HG02852 (cell line): ENCODE data around the gene EGFL7.

Source experiments
- ATAC-seq: cut with Tn5 transposase; IDR thresholded peaks from one replicate; pipeline ENCODE4 v1.9.1; 2021; ENCODE audit warnings: mild to moderate bottlenecking, moderate library complexity; ENCODE audit not compliant: unreplicated experiment

EGFL7 gene

DNA sequence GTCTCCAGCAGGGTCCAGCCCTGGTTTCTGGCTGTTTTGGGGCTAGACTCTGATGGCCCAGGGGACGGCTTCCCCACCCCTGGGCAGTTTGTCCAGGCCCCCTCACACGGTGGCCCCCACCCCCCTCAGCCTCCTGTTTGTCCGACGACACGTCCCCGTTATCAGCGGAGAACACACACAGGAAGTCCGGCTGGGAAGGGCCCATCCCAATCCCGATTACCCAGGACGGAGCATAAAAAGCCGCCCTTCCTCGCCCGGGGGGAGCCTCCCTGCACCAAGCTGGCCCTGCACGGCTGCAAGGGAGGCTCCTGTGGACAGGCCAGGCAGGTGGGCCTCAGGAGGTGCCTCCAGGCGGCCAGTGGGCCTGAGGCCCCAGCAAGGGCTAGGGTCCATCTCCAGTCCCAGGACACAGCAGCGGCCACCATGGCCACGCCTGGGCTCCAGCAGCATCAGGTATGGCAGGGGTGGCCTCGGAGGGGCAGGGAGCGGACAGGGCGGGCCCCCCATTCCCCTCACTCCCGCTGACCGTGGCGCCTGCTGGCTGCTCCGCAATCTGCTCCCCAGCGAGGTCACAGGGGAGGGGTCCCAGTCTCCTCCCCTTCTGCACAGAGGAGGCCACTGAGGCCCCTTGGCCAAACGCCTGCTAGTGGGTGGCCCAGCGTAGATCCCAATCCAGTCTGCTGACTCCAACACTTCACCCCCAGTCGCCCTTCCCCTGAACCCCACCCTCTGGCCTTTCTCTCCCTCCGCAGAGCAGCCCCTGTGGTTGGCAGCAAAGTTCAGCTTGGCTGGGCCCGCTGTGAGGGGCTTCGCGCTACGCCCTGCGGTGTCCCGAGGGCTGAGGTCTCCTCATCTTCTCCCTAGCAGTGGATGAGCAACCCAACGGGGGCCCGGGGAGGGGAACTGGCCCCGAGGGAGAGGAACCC lies at the start of gene EGFL7:
Gene EGFL7, plus strand, starts transcription at position 261 of the 926 bp plus-strand sequence. CDS start 5,367 bp downstream, outside the sequence.
- no peak for ATAC-seq

DNA sequence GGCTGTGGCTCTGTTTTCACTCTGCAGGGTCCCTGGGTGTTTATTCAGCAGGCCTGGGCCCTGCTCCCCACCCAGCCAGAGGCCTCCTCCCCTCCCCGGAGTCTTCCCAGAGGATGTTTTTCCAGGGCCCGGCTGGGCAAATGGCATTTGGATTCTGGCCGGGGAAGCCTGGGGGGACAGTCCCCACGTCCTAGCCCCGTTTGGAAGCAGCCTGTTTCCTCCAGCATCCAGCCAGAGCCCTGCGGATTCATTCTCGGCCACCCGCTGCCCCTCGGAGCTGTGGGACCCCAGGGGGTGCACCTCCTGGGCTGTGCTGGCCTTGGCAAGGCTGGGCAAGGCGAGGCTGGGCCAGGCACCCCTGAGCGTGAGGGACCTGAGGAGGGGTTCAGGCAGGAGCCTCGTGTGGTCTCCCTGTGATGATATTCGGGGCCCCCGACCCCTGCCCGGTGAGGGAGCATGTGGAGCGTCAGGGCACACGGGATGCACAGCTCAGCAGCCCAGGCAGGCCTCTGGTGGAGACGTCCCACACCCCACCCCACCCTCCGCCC lies 48.8 kb upstream of the EGFL7 start:
- no peak for ATAC-seq

DNA sequence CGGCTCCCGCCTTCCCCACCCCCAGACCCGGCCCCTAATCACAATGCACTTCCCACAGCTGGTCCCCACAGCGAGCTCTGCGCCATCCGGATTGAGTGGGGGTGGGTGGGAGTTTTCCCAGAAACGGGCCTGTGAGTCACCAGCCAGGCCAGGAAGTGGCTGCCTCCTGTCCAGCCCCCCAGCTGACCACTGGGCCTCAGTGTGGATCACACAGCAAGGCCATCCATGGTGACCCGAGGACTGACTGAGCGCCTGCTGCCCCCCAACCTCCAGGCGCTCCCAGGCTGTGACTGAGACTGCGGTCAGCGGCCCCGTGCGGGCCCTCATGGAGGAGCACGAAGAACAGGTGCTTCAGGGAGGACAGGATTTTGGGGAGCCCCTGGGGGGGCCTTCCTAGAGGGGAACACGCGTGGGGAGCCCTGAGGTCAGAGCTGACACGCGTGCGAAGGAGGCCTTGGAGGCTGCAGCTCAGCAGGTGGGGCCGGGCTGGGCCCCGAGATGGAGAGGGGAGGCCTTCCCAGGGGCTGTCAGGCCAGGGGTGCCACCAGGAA lies 48.3 kb upstream of the EGFL7 start:
- ATAC-seq = no peak

DNA sequence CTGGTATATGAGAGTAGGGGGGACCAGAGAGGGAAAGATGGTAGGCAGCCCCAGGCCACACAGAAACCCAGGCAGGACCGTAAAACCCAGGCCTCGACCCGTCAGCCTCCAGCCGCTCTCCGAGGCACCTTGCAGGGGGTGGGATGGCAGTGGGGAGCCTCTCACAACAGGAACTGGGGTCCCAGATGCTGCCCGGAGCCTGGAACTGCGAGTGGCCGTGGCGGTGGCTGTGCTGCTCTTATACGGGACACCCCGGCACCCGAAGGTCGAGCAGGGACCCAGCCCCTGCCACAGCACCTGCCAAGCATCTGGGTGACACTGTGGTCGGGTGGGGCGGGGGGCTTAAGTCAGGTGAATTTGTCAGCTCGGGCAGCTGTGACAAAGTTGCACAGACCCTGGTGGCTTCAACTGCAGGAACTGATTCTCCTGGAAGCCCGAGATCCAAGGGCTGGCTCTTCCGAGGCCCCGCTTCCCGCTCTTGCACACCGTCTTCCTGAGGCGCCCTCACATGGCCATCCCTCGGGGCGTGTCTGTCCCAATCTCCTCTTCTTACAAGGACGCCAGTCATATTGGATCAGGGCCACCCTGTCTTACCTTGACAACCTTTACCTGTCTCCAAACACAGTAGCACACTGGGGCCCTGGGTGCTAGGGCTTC lies 47.6 kb upstream of the EGFL7 start:
- no peak for ATAC-seq

DNA sequence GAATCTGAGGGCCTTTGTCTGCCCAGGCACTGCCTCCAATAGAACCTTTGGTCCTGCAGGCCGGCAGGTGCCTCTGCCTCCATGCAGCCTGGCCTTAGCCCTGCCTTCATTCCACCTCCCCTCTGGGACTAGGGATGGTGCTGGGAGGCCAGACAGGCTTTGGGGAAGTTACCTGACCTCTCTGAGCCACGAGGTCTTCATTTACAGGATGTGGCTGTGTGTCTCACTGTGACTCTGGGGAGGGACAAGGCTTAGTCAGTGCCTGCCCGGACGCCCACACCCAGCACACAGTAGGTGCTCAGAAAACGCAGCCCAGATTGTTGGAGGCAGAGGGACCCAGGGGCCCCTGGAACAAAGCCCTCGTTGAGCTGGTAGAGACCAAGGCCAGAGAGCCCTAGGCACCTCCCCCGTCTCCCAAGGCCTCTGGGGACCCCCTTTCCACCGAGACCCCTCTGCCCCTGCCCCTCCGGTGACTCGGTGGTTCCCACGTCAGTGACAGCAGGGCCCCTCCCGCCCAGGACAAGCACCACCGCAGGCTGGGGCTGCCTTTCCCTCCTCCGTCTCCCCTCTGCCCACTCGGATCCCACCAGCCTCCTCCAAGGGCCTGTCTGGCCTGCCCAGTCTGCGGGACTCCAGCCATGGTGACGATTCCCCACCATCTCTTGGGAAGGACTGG lies 46.9 kb upstream of the EGFL7 start:
- no peak for ATAC-seq

DNA sequence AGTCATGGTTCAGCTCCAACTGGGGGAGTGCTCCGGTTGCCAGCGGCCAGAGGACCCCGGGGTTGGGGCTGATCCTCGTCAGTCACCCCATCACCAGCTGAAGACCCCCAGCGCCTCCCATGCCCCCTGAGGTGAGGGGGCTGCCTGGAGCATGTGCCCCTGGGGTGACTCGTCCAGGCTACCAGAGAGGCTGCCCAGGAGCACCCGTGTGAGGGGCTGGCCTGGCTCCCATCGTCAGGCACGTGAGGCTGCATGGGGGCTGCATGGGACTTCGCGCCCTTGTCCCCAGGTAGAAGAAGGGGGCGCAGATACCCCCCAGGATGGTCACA lies 46.4 kb upstream of the EGFL7 start:
- no peak for ATAC-seq

DNA sequence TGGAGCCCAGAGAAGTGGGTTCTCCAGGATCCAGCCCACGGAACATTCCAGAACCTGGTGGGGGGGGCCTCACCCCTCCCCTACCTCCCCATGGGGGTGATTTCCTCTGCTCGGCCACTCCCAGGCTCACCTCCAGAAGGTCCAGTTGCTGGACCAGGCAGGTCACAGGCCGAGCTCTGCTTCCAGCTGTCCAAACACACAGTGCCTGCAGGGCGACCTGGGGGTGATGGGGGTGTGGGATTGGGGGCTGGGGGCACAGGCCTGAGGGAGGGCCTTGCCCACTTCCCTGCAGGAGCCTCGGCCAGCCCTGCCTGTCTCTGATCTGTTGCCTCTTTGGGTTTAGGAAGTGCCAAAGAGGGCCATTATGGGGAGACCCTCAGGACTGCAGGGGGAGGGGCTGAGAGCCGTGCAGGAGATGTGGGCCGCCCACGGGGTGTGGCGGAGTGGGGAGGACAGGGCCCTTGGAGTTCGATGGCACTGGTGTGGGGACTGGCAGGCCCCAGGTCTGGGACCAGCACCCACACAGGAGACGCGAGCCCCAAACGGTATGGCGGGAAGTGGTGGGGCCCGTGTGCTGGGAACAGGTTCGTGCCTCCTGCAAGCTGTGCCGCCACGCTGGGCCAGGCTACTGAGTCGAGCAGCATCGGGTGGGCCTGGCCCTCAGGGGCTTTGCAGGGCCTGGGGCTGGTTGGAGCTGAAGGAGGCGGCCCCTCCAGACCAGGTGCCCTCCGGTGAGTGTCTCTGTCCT lies 45.6 kb upstream of the EGFL7 start:
- ATAC-seq = no peak

DNA sequence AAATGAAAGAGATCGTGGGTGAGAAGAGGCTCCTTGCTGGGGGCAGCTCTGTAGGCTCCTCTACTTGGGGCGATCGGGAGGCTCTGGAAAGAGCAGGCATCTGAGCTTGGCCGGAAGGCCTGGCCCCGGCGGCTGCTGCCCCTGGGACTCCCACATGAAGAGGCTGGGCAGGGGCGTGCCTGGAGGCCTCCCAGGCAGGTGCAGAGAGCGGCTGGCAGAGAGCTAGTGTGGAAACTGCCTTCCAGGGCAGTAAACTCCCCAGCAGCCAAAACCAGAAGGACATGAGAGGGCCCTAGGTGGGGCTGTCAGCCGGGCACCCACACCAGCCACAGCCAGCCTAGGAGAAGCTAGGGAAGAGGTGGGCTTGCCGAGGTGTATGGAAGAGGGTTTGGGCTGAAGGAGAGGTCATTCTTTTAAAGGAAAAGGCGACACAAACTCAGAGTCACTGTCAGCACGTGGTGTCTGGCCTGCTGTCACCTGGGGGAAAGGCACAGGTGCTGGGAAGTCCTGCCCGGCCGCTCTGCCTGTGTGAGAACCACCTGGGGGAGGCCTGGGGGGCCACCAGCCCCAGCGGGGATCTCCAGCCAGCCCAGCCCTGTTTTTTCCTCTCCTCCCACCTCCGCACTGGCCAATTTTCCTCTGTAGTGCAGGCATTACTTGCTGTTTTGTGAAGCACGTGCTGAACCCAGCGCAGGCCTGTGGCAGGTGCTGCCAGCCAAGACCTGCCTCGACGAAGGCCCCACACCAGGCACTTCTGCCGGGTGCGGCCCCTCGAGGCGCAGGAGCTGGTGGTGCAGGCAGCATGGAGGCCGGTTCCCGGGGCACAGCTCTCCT lies 44.8 kb upstream of the EGFL7 start:
- ATAC-seq = no peak

DNA sequence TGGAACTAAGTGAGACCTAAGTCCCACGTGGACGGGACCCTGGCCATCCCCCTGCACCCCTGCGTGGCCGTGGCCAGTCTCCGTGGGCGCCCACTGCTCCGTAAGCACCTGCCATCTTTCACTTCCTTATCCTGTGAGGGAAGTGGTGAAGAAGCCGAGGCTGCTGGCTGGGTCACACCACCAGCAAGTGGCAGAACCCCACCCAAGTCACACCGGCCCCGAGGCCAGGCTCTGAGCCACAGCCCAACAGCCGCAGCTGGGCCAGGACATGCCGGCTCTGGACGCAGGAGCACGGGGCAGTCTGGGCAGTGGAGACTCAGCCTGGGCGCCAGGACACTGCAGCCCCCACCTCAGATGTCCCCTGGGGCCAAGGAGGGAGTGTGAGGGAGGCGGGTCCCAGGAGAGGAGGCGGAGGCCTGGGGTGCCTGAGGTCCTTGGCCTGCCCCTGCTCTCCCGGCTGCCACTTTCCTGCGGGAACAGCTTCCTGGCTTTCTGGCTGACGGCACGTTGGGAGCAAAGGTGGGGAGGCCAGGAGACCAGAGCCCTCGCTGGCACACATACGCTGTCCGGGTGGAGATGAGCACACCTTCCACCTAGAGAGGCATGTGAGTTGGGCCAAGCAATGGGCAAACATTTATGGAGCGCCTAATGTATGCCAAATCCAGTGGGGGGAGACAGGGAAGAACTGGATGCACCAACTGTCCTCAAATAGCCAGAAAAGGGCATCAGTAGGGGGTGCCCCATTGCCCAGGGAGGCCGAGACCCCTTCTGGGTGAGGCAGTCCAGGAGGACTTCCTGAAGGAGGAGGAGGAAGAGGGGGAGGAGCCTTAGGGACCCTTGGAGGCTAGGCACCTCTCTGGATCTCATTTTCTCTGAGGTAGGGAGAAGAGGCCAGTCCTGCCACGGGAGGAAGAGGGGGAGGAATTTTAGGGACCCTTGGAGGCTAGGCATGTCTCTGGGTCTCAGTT lies 43.9 kb upstream of the EGFL7 start:
- no peak for ATAC-seq

DNA sequence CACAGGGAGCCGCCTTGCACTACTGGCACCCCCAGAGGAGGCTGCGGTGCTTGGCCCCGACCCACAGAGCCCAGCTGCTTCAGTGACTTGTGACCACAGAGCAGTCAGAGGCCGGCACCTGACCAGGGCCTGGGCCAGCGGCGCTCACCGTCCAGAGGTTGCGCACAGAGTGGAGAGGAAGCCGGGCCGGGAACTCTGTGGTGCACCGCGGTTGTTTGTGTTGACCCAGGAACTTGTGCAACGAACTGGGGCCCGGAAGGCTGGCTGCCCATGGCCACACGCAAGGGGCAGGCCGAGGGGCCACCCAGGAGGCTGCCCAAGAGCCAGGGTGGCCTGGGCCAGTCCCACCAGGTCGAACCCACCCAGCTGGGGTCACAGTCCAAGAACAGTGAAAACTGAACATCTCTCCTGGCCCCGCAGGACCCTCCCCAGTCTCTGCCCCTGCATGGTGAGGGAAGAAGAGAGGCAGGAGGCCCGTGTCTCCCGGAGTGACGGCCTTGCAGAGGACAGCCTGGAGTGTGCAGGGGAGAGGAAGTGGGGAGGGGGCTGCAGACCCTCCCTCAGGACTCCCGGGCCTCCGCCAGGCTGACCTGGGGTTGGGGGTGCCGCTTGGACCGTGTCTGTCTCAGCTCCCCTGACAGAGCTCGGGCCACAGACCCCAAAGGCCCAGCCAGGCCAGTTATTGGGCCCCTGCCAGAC lies 42.8 kb upstream of the EGFL7 start:
- ATAC-seq = no peak

DNA sequence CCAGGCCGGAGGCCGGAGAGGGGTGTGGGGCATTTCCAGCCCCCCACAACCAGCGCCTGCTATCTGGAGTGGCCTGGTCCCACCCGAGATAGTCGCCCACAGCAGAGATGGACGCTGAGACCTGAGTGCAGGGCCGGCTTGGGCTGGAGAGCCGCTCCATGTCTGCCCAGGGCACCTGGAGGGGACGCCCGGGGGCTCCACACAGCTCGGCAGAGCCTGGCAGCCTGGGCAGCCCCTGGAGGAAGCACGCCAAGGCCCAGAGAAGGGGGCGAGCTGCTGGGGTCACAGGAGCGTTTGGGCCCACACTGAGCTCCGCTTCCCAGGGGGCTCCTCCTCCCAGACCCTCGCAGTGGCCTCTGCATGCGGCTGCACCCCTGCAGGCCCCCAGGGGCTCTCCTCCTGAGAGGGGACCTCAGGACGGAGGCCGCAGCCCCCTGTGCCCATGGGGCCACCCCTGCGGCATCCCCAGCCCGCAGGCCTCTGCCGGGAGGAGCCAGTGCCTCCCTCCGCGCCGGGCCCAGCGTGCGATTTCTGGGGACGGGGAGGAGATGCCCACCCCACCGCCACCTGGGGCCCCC lies 42.2 kb upstream of the EGFL7 start:
- no peak for ATAC-seq

DNA sequence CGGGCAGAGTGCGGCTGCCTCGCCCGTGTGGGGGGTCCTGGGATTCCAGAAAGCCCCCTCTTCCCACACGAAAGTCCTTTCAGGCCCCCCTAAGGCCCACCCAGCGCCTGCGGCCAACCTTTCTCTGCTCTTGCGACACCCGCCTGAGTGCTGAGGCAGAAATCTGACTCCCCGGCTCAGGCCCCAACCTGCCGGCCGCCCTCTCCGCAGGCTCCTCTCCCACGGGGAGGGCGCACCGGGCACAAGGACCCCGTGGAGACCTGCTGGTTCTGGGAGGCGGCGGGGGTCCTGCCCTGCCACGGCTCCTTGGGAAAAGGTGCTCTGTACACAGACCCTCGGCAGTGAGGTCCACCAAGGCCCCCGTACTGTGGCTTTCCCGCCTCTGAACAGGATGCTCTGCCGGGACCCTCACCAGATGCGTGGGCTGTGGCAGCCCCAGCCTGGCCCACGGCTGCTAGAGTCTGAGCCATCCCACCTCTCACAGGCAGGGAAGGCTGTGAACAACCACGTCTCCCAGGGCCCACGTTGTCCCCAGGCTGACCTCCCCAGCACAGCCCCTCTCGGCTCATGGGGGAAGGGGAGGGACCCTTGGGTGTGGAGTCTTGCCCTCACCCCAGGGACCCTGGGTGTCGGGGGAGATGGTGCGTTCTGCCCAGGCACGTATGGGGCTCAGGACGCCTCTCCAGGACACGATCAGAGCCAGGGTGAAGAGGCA lies 41.5 kb upstream of the EGFL7 start:
- ATAC-seq = no peak

DNA sequence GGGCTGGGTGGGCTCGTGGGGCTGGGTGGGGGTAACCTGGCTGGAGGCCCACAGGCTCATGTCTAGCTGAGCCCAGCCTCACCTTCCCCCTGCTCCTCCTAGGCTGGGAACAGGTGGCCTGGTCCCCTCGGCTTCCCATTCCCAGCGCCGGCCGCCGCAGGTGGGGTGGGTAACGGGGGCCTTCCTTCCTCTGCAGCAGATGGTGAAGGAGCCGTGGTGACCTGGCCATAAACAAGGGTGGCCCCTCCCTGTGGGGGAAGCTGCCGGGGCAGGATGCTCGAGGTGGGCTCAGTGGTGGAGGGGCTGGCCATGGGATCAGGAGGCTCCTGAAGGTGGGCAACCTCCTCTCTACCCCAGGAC lies 41.0 kb upstream of the EGFL7 start:
- ATAC-seq = no peak

DNA sequence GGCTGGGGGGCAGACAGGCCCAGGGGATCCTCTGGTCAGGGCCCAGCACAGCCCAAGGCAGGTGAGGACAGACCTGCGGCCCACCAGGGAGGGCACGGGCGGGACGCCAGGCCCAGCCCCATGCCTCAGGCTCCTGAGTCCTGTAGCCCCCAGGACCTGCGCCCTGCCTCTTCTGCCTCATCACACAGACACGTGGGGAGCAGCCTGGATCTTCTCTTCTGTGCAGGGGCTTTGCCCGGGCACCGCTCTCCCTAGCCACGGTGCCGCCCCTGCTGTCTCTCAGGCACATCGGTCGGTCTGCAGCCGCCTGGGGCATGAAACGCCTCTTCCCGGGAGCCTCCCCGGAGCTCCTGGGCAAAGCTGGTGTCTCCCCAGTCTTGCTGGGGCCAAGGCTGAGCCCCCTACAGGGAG lies 40.2 kb upstream of the EGFL7 start:
- ATAC-seq = no peak

DNA sequence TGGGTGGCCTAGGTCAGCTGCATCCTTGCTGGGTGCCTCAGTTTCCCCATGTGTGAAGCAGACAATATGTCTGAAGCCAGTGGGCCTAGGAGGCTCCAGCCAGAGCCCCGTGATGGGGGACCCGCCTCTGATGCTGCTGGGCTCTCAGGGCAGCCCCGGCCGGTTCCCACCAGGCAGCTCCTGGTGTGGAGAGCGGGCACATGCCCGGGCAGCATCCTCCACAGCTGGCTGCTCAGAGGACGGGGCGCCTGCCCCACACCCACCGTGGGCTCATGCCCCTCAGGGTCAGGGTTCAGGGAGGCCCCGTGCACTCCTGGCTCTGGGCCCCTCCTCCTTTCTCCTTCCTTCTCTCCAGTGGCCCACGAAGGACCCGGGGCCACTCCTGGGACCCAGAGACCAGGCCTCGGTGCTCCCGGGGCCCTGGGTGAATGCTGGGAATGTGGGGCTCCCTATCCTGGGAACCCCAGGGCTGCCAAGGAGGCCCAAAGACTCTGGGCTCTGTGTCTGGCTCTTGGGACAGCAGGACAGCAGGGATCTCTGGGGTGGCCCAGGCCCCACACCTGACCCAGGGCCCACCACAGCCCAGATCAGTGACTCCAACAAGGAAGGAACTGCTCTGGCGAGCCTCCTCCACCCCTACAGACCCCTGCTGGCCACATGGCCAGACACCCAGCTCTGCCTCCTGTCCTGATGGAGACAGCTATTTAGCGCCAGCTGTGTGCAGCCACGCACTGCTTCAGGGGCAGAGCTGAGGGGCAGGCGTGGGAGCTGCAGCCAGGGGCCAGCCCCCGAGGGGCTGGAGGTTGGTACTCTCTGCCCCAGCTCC lies 39.5 kb upstream of the EGFL7 start:
- ATAC-seq = no peak

DNA sequence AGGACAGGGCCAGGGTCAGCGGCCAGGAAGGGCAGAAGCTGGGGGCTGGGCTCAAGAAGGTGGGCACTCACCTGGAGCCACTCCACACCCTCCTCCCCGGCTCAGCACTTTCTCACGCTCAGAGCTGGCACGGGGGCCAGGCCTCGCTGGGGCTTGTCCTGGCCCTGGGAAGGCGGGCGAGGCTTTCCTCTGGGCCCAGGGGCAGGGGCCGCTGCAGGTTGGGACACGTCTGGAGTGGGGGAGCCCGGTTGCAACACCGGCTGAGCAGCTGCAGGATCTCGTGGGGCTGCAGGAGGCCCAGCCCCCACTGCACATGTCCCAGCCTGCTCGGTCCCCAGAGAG lies 38.9 kb upstream of the EGFL7 start:
- no peak for ATAC-seq
